Right lung (tissue), 5 donors: ENCODE data around the gene TAC3. TPM values are rescaled to one million over a fixed set of nuclear protein-coding genes. Genes with fewer than 3 reads are reported as not detected.
"Not testable (repeated sequence)": the region's sequence is repeated elsewhere in the genome, so short reads cannot be mapped to it uniquely, and the experiment has no call there.

Experiments
- DNase-seq, 2 donors: peaks; one replicate each; pipeline ENCODE4 v3.0.0-alpha.2; 2013
- polyA plus RNA-seq, 5 donors: library from polyadenylated mRNA; unstranded; fragments of 120-200 nt; gene quantifications; one replicate each; pipeline versions ENCODE4 v1.2.1 to v1.2.3, GENCODE V29; 2013; ENCODE audit warnings: inconsistent platforms in 1 of 5, low replicate concordance in 1 of 5; ENCODE audit not compliant: insufficient read length in 5 of 5, insufficient read depth in 1 of 5

The TAC3 gene
- polyA plus RNA-seq, 5 donors, result 0.19 to 0.90 (median 0.81) TPM

GRCh38 chr12:57037264-57037663, 20.9 kb upstream of the TAC3 start:
- no peak for DNase-seq

- DNase-seq, result no peak
Observed at GRCh38 chr12:57033431-57033830, 17.1 kb upstream of the TAC3 start.

DNA sequence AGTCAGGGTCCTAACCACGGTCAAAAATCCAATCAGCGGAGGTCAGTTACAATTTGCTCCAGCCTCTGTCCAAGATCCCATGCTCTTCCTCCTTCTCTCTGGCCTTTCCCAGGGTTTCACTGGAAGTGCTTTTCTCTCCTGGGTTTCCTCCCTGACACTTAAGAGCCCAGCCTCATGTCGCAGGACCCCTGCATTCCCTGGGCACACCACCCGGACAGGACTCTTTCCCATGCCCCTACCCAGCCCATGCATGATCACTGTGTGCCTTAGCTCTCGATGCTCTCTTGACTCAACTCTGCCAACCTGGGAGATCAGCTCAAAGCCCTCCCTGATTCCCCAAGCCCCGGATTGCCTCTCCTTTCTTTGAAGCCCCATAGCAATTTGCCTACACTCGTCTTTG, 15.5 kb upstream of the TAC3 start:
- no peak for DNase-seq

- no peak for DNase-seq
Observed at GRCh38 chr12:57031138-57031725, 14.9 kb upstream of the TAC3 start.

GRCh38 chr12:57029457-57029856, 13.1 kb upstream of the TAC3 start:
- no peak for DNase-seq

DNA sequence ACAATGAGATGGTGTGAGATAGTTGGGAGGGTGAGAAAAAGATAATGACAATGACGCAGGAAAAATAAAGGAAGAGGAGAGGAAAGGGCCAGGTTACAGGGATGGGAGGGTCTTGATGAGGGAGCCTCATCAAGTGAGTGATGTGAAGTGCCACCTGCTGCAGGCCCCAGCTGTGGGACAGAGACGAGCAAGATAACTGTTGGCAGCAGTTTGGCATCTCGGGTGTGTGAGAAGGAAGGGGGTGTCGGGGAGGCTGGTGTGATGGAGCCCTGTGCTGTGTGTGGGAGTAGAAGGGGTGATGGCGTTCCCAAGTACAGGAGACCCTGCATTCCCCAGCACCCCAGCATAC, 11.4 kb upstream of the TAC3 start:
- no peak for DNase-seq

- no peak for DNase-seq
Observed at GRCh38 chr12:57027011-57027804, 10.9 kb upstream of the TAC3 start.

DNA sequence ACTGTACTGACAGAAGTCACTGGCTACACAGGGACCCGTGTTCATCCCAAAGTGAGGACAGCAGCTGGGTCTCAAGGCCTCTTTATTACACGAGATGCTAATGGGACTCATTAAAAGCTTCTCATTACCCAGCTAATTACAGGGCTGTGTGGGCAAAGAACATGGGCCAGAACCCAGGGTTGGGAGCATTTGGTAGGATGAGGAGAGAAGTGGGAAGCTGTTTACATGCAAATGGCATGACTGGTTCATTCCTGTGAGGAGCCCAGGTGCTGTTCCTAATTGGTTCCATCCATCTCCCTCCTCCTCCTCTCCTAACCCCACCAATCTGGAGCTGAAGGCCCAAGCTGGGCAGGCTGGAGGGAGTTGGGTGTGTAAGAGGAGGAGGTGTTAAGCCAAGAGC, 8.9 kb upstream of the TAC3 start:
- DNase-seq, result no peak

DNA sequence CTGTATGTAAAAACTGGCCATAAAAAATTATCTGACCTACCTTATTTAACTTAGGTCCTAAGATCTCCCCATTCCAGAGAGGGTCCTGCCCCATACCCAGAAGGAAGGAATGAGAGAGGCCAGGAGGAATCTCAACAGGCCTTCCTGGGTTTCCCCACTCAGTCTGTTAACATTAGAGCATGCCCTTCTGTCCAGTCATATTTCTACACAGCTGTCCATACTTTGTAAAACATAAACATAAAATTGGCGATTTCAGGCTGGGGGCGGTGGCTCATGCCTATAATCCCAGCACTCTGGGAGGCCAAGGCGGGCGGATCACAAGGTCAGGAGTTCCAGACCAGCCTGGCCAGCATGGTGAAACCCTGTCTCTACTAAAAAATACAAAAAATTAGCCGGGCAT, 6.0 kb upstream of the TAC3 start:
- not testable (repeated sequence) for DNase-seq

GRCh38 chr12:57019983-57020719, 3.8 kb upstream of the TAC3 start:
- DNase-seq, result no peak

DNA sequence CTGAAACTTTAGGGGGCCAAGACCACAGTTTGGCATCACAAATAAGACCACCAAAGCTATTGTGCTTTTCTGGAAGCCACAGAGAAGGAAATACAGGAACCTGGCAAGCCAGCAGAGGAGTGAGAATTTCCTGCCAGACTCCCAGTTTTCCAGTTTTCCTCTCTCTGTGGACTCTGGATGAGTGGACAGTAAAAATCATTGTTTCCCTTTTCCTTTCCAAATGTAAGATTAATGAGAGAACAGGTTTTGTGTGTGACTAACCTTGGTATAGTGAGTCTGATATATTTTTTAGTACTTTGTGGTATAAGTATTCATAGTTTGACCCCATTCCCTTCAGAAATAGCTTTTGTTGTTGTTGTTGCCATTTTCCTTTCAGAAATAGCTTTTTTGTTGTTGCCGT, 2.6 kb upstream of the TAC3 start:
- DNase-seq, result no peak

GRCh38 chr12:57018353-57018752, 2.0 kb upstream of the TAC3 start:
- not testable (repeated sequence) for DNase-seq

DNA sequence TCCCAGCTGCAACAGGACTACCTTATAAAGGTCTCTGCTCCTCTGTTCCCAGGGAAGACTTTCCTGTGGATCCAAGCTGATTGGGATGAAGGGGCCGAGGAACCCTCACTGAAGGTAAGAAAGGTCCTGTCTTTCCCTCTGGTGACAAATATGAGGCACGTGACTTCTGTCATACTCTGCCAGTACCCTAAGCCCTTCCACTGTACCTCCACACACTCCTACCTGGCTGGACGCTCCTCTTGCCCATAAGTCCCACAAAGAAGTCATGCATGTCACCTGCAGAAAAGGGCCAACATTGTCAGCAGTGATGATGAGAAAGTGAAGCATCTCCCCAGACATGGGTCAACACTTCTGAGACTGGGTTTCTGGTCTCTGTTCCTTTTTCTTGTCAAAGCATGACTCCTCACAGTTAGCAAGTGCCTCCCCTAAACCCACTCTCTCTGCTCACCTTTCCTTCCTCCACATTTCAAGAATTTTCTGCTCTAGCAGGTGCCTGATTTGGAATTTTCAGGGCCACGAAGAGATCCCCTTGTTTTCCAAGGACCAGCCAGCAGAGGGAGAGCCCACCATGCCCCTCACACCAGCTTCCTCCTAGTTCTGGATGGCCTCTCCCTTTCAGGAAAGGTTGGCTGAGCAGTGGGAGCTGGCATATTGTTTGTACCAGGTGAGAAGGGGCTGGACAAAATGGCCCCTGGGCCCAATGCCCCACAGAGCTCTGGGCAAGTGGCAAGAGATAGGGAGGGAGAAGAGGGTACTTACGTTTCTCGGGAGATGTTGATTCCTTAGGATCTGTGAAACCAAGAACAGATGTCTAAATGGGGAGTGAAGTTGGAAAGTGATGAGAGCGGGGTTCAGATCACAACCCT, 3.5 kb downstream of the TAC3 start:
- no peak for DNase-seq

- DNase-seq, result no peak
Observed at GRCh38 chr12:57011438-57012424, 4.6 kb downstream of the TAC3 start.

DNA sequence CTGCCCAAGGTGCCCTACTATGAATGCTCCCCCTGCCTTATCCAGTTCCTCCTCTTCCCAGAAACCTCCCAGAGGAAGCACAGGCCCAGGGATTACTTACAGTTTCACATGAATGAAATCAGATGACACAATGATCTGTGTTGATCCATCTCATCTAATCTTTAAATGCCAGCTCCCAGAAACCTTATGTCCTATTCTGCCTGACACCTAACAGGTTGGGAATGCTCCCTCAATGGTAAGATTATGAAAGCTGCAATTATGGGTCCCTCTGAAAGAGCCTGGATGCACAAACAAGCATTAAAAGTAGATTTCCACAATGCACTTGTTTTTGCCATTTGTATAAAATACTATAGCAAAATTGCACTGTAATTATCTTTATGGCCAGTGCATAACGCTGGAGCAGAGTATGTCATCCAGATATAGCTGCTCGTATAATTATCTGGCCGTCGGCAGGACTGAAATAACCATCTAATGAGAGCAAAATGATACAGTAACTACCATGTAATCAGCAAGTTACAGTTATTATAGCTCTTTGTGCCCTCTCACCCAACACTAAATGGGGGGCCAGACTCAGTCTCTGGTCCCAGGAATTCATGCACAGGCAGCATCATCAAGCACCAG, 5.6 kb downstream of the TAC3 start:
- no peak for DNase-seq

DNA sequence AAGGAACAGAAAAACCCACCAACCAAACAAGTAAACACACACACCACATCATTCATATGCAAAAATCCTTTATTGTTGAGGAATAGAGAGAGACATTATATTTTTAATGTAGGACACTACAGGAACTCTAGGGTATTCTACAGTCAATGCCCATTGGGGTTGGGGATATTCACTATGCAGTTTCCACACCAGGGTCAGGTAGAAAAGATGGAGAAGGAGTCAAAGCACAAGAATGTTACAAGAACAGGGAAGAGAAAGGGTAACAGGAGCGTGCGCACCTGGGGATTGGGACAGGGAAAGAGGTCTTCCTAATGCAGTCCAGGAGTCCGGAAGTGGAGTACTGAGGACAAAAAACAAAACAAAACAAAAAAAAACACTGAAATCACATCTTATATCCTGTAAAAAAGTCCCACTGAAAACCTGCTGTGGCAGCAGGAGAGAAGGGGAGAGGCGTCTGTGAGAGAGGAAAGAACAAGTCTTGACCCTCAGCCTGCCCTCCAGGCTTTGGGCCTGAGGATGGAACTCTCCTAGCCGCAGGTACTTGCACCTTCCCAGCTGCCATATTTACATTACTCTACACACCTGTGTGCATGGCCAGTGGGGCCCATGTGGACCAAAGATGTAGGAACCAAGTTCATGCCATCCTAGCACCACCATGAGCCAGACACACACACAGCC, 6.2 kb downstream of the TAC3 start:
- no peak for DNase-seq

GRCh38 chr12:57008178-57008577, 8.2 kb downstream of the TAC3 start:
- no peak for DNase-seq

- no peak for DNase-seq
Observed at GRCh38 chr12:57006809-57007475, 9.4 kb downstream of the TAC3 start.
